ENCODE results near the gene MAN2A2. TPM values are rescaled to one million over a fixed set of nuclear protein-coding genes. Genes with fewer than 3 reads are reported as not detected.

MAN2A2 gene
- 3.9 and 10.0 TPM in 2 replicates for total RNA-seq (2014; rRNA removed; shearing (Covaris generic))

GRCh38 chr15:90902840-90903732 lies at the start of gene MAN2A2:
MAN2A2 (plus strand) TSS chr15:90903302; CDS start chr15:90904208, 906 bp downstream.
- no peak for DNase-seq (ENCODE audit: low spot score)

GRCh38 chr15:90855139-90855538 lies 48.0 kb upstream of the MAN2A2 start:
- DNase-seq (ENCODE audit: low spot score) = no peak

GRCh38 chr15:90857337-90857736 lies 45.8 kb upstream of the MAN2A2 start:
- no peak for DNase-seq (ENCODE audit: low spot score)

GRCh38 chr15:90857883-90858443 lies 45.1 kb upstream of the MAN2A2 start:
- no peak for DNase-seq (ENCODE audit: low spot score)

GRCh38 chr15:90859234-90860131 lies 43.6 kb upstream of the MAN2A2 start:
- DNase-seq (ENCODE audit: low spot score) = no peak

GRCh38 chr15:90860450-90860849 lies 42.7 kb upstream of the MAN2A2 start:
- DNase-seq (ENCODE audit: low spot score) = no peak

GRCh38 chr15:90860942-90861675 lies 42.0 kb upstream of the MAN2A2 start:
- DNase-seq (ENCODE audit: low spot score) = peak; percentile 86

GRCh38 chr15:90862487-90862886 lies 40.6 kb upstream of the MAN2A2 start:
- no peak for DNase-seq (ENCODE audit: low spot score)

GRCh38 chr15:90862964-90863778 lies 39.9 kb upstream of the MAN2A2 start:
- DNase-seq (ENCODE audit: low spot score) = no peak

- no peak for DNase-seq (ENCODE audit: low spot score)
Measured at GRCh38 chr15:90863987-90864386, 39.1 kb upstream of the MAN2A2 start.

GRCh38 chr15:90864507-90864906 lies 38.6 kb upstream of the MAN2A2 start:
- DNase-seq (ENCODE audit: low spot score) = no peak

- DNase-seq (ENCODE audit: low spot score) = no peak
Measured at GRCh38 chr15:90865702-90866101, 37.4 kb upstream of the MAN2A2 start.

- no peak for DNase-seq (ENCODE audit: low spot score)
Measured at GRCh38 chr15:90866161-90866715, 36.9 kb upstream of the MAN2A2 start.

GRCh38 chr15:90866800-90867199 lies 36.3 kb upstream of the MAN2A2 start:
- DNase-seq (ENCODE audit: low spot score) = no peak

- DNase-seq (ENCODE audit: low spot score) = no peak
Measured at GRCh38 chr15:90868261-90868689, 34.8 kb upstream of the MAN2A2 start, which contains the start of gene FURIN. FURIN (plus strand) TSS chr15:90868588; CDS start chr15:90875741, 7,153 bp downstream.

- no peak for DNase-seq (ENCODE audit: low spot score)
Measured at GRCh38 chr15:90869140-90869541, 34.0 kb upstream of the MAN2A2 start.

GRCh38 chr15:90869601-90870353 lies 33.3 kb upstream of the MAN2A2 start:
- peak; percentile 84 for DNase-seq (ENCODE audit: low spot score)

- no peak for DNase-seq (ENCODE audit: low spot score)
Measured at GRCh38 chr15:90870354-90871138, 32.6 kb upstream of the MAN2A2 start.
